ENCODE measurements around the gene ADIPOQ. TPM values are rescaled to one million over a fixed set of nuclear protein-coding genes. Genes with fewer than 3 reads are reported as not detected.
"Not testable (repeated sequence)": the region's sequence is repeated elsewhere in the genome, so short reads cannot be mapped to it uniquely, and the experiment has no call there.

The ADIPOQ gene
- total RNA-seq = 0.26 TPM

GRCh38 chr3:186842426-186843038, at the start of gene ADIPOQ:
Gene ADIPOQ, plus strand, starts transcription at chr3:186842710. Its CDS starts 10,349 bp downstream, at chr3:186853059.
- no peak for DNase-seq (ENCODE audit: low spot score)

- DNase-seq (ENCODE audit: low spot score) = no peak
Observed at GRCh38 chr3:186798239-186798874, 44.2 kb upstream of the ADIPOQ start.

GRCh38 chr3:186800285-186800684, 42.2 kb upstream of the ADIPOQ start:
- DNase-seq (ENCODE audit: low spot score) = no peak

GRCh38 chr3:186802701-186803100, 39.8 kb upstream of the ADIPOQ start:
- no peak for DNase-seq (ENCODE audit: low spot score)

- not testable (repeated sequence) for DNase-seq (ENCODE audit: low spot score)
Observed at GRCh38 chr3:186803447-186803846, 39.1 kb upstream of the ADIPOQ start.

GRCh38 chr3:186806089-186807055, 36.1 kb upstream of the ADIPOQ start, which contains the start of gene RFC4:
Gene RFC4, minus strand, starts transcription at chr3:186806482. Its CDS starts 1,769 bp downstream, at chr3:186804713.
- DNase-seq (ENCODE audit: low spot score) = peak; percentile 82

- DNase-seq (ENCODE audit: low spot score) = no peak
Observed at GRCh38 chr3:186807231-186807630, 35.3 kb upstream of the ADIPOQ start.

- DNase-seq (ENCODE audit: low spot score) = no peak
Observed at GRCh38 chr3:186810336-186810996, 32.0 kb upstream of the ADIPOQ start.

GRCh38 chr3:186811313-186811712, 31.2 kb upstream of the ADIPOQ start:
- not testable (repeated sequence) for DNase-seq (ENCODE audit: low spot score)

GRCh38 chr3:186814100-186814499, 28.4 kb upstream of the ADIPOQ start:
- no peak for DNase-seq (ENCODE audit: low spot score)

- DNase-seq (ENCODE audit: low spot score) = no peak
Observed at GRCh38 chr3:186815435-186815834, 27.1 kb upstream of the ADIPOQ start.

- no peak for DNase-seq (ENCODE audit: low spot score)
Observed at GRCh38 chr3:186818516-186818915, 24.0 kb upstream of the ADIPOQ start.

GRCh38 chr3:186818956-186819355, 23.6 kb upstream of the ADIPOQ start:
- no peak for DNase-seq (ENCODE audit: low spot score)

- DNase-seq (ENCODE audit: low spot score) = no peak
Observed at GRCh38 chr3:186821429-186822387, 20.8 kb upstream of the ADIPOQ start.

GRCh38 chr3:186822388-186822759, 20.1 kb upstream of the ADIPOQ start:
- DNase-seq (ENCODE audit: low spot score) = not testable (repeated sequence)

- no peak for DNase-seq (ENCODE audit: low spot score)
Observed at GRCh38 chr3:186823386-186823785, 19.1 kb upstream of the ADIPOQ start.

GRCh38 chr3:186824430-186825139, 17.9 kb upstream of the ADIPOQ start:
- no peak for DNase-seq (ENCODE audit: low spot score)

- no peak for DNase-seq (ENCODE audit: low spot score)
Observed at GRCh38 chr3:186825294-186825821, 17.2 kb upstream of the ADIPOQ start.

GRCh38 chr3:186825872-186826409, 16.6 kb upstream of the ADIPOQ start:
- DNase-seq (ENCODE audit: low spot score) = no peak
